ENCODE measurements around the gene CALB2.

The CALB2 gene

GRCh38 chr16:71426069-71426879 lies 67.8 kb downstream of the CALB2 start:
- 0% methylated on average over 25 to 48 of the region's 48 CpGs for WGBS, 2 experiments (ENCODE audit: insufficient coverage in 2 of 2)
- H3K27ac ChIP-seq (ENCODE audit: low read depth, low read length, severe bottlenecking) = no peak overlapping the region
- peak overlapping the region; percentile 54 for H3K4me3 ChIP-seq (ENCODE audit: extremely low read depth, insufficient read depth, low read length, poor library complexity, severe bottlenecking)
- no peaks in the 10 kb centered on the region for H3K9me3 ChIP-seq (ENCODE audit: control insufficient read depth, low read length)
- no peaks in the 10 kb centered on the region for H3K4me1 ChIP-seq (ENCODE audit: control insufficient read depth, insufficient read depth, low read length, poor library complexity, severe bottlenecking)
- no peaks in the 10 kb centered on the region for H3K36me3 ChIP-seq (ENCODE audit: control insufficient read depth, insufficient read depth, low read length)

- no peak overlapping the region for H3K27ac ChIP-seq (ENCODE audit: low read depth, low read length, severe bottlenecking)
- H3K4me3 ChIP-seq (ENCODE audit: extremely low read depth, insufficient read depth, low read length, poor library complexity, severe bottlenecking) = peak overlapping the region; percentile 5
- 56 to 68% methylated on average over 8 to 9 of the region's 12 CpGs for WGBS, 2 experiments (ENCODE audit: insufficient coverage in 2 of 2)
Observed at GRCh38 chr16:71426880-71427615, 68.5 kb downstream of the CALB2 start.

GRCh38 chr16:71428385-71428784 lies 69.9 kb downstream of the CALB2 start:
- Histone ChIP-seq H3K9me3 (ENCODE audit: control insufficient read depth, low read length) (no peaks in the 10 kb centered on the region), H3K4me1 (ENCODE audit: control insufficient read depth, insufficient read depth, low read length, poor library complexity, severe bottlenecking) (no peaks in the 10 kb centered on the region), H3K4me3 (ENCODE audit: extremely low read depth, insufficient read depth, low read length, poor library complexity, severe bottlenecking) (no peak overlapping the region), H3K36me3 (ENCODE audit: control insufficient read depth, insufficient read depth, low read length) (no peaks in the 10 kb centered on the region), H3K27ac (ENCODE audit: low read depth, low read length, severe bottlenecking) (no peak overlapping the region)

More at GRCh38 chr16:71426880-71427615, 68.5 kb downstream of the CALB2 start:
- no peaks in the 10 kb centered on the region for H3K36me3 ChIP-seq (ENCODE audit: control insufficient read depth, insufficient read depth, low read length)
- no peaks in the 10 kb centered on the region for H3K4me1 ChIP-seq (ENCODE audit: control insufficient read depth, insufficient read depth, low read length, poor library complexity, severe bottlenecking)
- no peaks in the 10 kb centered on the region for H3K9me3 ChIP-seq (ENCODE audit: control insufficient read depth, low read length)

- 93 to 100% methylated on average over 1 to 2 of the region's 2 CpGs for WGBS, 2 experiments (ENCODE audit: insufficient coverage in 2 of 2)
Observed at GRCh38 chr16:71428883-71429282, 70.4 kb downstream of the CALB2 start.

GRCh38 chr16:71429581-71429980 lies 71.1 kb downstream of the CALB2 start:
- Histone ChIP-seq H3K4me1 (ENCODE audit: control insufficient read depth, insufficient read depth, low read length, poor library complexity, severe bottlenecking) (no peaks in the 10 kb centered on the region), H3K9me3 (ENCODE audit: control insufficient read depth, low read length) (no peaks in the 10 kb centered on the region), H3K4me3 (ENCODE audit: extremely low read depth, insufficient read depth, low read length, poor library complexity, severe bottlenecking) (no peak overlapping the region), H3K27ac (ENCODE audit: low read depth, low read length, severe bottlenecking) (no peak overlapping the region), H3K36me3 (ENCODE audit: control insufficient read depth, insufficient read depth, low read length) (no peaks in the 10 kb centered on the region)
- WGBS, 2 experiments (ENCODE audit: insufficient coverage in 2 of 2) = 89 to 95% methylated on average over 2 to 3 of the region's 3 CpGs

More at GRCh38 chr16:71428883-71429282, 70.4 kb downstream of the CALB2 start:
- H3K9me3 ChIP-seq (ENCODE audit: control insufficient read depth, low read length) = no peaks in the 10 kb centered on the region
- no peak overlapping the region for H3K27ac ChIP-seq (ENCODE audit: low read depth, low read length, severe bottlenecking)
- H3K4me1 ChIP-seq (ENCODE audit: control insufficient read depth, insufficient read depth, low read length, poor library complexity, severe bottlenecking) = no peaks in the 10 kb centered on the region
- H3K4me3 ChIP-seq (ENCODE audit: extremely low read depth, insufficient read depth, low read length, poor library complexity, severe bottlenecking) = no peak overlapping the region
- H3K36me3 ChIP-seq (ENCODE audit: control insufficient read depth, insufficient read depth, low read length) = no peaks in the 10 kb centered on the region

GRCh38 chr16:71430744-71431143 lies 72.2 kb downstream of the CALB2 start:
- WGBS, 2 experiments (ENCODE audit: insufficient coverage in 2 of 2) = 64 to 80% methylated on average over 5 of the region's 6 CpGs
- H3K4me1 ChIP-seq (ENCODE audit: control insufficient read depth, insufficient read depth, low read length, poor library complexity, severe bottlenecking) = no peaks in the 10 kb centered on the region
- no peak overlapping the region for H3K27ac ChIP-seq (ENCODE audit: low read depth, low read length, severe bottlenecking)
- H3K9me3 ChIP-seq (ENCODE audit: control insufficient read depth, low read length) = no peaks in the 10 kb centered on the region
- H3K4me3 ChIP-seq (ENCODE audit: extremely low read depth, insufficient read depth, low read length, poor library complexity, severe bottlenecking) = no peak overlapping the region
- no peaks in the 10 kb centered on the region for H3K36me3 ChIP-seq (ENCODE audit: control insufficient read depth, insufficient read depth, low read length)

- 82 to 88% methylated on average over 9 to 13 of the region's 14 CpGs for WGBS, 2 experiments (ENCODE audit: insufficient coverage in 2 of 2)
Observed at GRCh38 chr16:71431176-71431575, 72.7 kb downstream of the CALB2 start.

GRCh38 chr16:71431991-71432390 lies 73.5 kb downstream of the CALB2 start:
- Histone ChIP-seq H3K4me1 (ENCODE audit: control insufficient read depth, insufficient read depth, low read length, poor library complexity, severe bottlenecking) (no peaks in the 10 kb centered on the region), H3K9me3 (ENCODE audit: control insufficient read depth, low read length) (no peaks in the 10 kb centered on the region), H3K4me3 (ENCODE audit: extremely low read depth, insufficient read depth, low read length, poor library complexity, severe bottlenecking) (no peak overlapping the region), H3K36me3 (ENCODE audit: control insufficient read depth, insufficient read depth, low read length) (no peaks in the 10 kb centered on the region), H3K27ac (ENCODE audit: low read depth, low read length, severe bottlenecking) (no peak overlapping the region)
- WGBS, 2 experiments (ENCODE audit: insufficient coverage in 2 of 2) = 91 to 95% methylated on average over 9 of the region's 9 CpGs

More at GRCh38 chr16:71431176-71431575, 72.7 kb downstream of the CALB2 start:
- Histone ChIP-seq H3K36me3 (ENCODE audit: control insufficient read depth, insufficient read depth, low read length) (no peaks in the 10 kb centered on the region), H3K27ac (ENCODE audit: low read depth, low read length, severe bottlenecking) (no peak overlapping the region), H3K4me3 (ENCODE audit: extremely low read depth, insufficient read depth, low read length, poor library complexity, severe bottlenecking) (no peak overlapping the region), H3K4me1 (ENCODE audit: control insufficient read depth, insufficient read depth, low read length, poor library complexity, severe bottlenecking) (no peaks in the 10 kb centered on the region), H3K9me3 (ENCODE audit: control insufficient read depth, low read length) (no peaks in the 10 kb centered on the region)

GRCh38 chr16:71432906-71433305 lies 74.4 kb downstream of the CALB2 start:
- Histone ChIP-seq H3K4me3 (ENCODE audit: extremely low read depth, insufficient read depth, low read length, poor library complexity, severe bottlenecking) (no peak overlapping the region), H3K27ac (ENCODE audit: low read depth, low read length, severe bottlenecking) (no peak overlapping the region), H3K9me3 (ENCODE audit: control insufficient read depth, low read length) (no peaks in the 10 kb centered on the region), H3K4me1 (ENCODE audit: control insufficient read depth, insufficient read depth, low read length, poor library complexity, severe bottlenecking) (no peaks in the 10 kb centered on the region), H3K36me3 (ENCODE audit: control insufficient read depth, insufficient read depth, low read length) (no peaks in the 10 kb centered on the region)
- 77 to 82% methylated on average over 4 to 6 of the region's 6 CpGs for WGBS, 2 experiments (ENCODE audit: insufficient coverage in 2 of 2)

- no peaks in the 10 kb centered on the region for H3K9me3 ChIP-seq (ENCODE audit: control insufficient read depth, low read length)
- H3K36me3 ChIP-seq (ENCODE audit: control insufficient read depth, insufficient read depth, low read length) = no peaks in the 10 kb centered on the region
- H3K4me1 ChIP-seq (ENCODE audit: control insufficient read depth, insufficient read depth, low read length, poor library complexity, severe bottlenecking) = no peaks in the 10 kb centered on the region
- no peak overlapping the region for H3K27ac ChIP-seq (ENCODE audit: low read depth, low read length, severe bottlenecking)
- H3K4me3 ChIP-seq (ENCODE audit: extremely low read depth, insufficient read depth, low read length, poor library complexity, severe bottlenecking) = no peak overlapping the region
- WGBS, 2 experiments (ENCODE audit: insufficient coverage in 2 of 2) = 77 to 78% methylated on average over 5 of the region's 7 CpGs
Observed at GRCh38 chr16:71436473-71436872, 78.0 kb downstream of the CALB2 start.

GRCh38 chr16:71439523-71439922 lies 81.0 kb downstream of the CALB2 start:
- Histone ChIP-seq H3K9me3 (ENCODE audit: control insufficient read depth, low read length) (no peaks in the 10 kb centered on the region), H3K4me1 (ENCODE audit: control insufficient read depth, insufficient read depth, low read length, poor library complexity, severe bottlenecking) (no peaks in the 10 kb centered on the region), H3K4me3 (ENCODE audit: extremely low read depth, insufficient read depth, low read length, poor library complexity, severe bottlenecking) (no peak overlapping the region), H3K36me3 (ENCODE audit: control insufficient read depth, insufficient read depth, low read length) (no peaks in the 10 kb centered on the region), H3K27ac (ENCODE audit: low read depth, low read length, severe bottlenecking) (no peak overlapping the region)
- WGBS, 2 experiments (ENCODE audit: insufficient coverage in 2 of 2) = 35 to 41% methylated on average over 2 of the region's 3 CpGs
